HG02885 (cell line): ENCODE results near the gene MVB12A.

Experiments used
- ATAC-seq: cut with Tn5 transposase; IDR thresholded peaks from one replicate; pipeline ENCODE4 v1.9.1; 2021; ENCODE audit warnings: mild to moderate bottlenecking; ENCODE audit not compliant: unreplicated experiment, poor library complexity

The MVB12A gene

DNA sequence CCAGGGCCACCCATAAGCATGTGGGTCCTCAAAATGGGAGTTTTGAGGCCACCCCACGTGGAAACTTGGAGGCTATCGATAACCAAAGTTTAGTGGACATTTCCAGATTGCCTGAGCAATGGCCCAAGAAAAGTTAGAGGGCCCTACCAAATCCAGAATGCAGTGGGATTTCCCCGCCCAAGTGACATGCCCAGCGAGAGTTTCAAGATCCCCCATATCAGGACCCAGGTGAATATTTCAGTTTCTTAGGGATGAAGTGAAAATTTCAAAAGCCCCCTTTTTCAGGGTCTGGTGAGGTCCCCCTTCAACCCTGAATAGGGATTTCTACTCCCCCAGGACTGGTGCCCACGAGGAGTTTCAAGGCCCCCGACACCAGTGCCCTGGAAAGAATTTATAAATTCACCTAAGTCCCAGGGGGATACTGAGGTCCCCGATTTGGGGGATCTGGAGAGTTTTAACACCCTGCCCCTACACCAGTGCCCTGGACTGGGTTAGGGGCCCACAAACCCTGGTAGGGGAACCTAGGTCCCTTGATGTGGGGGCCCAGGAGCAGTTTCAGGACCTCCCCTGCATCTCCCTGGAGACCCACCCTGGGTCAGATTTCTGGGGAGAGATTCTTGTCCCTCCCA lies 15.1 kb upstream of the MVB12A start:
- no peak for ATAC-seq

DNA sequence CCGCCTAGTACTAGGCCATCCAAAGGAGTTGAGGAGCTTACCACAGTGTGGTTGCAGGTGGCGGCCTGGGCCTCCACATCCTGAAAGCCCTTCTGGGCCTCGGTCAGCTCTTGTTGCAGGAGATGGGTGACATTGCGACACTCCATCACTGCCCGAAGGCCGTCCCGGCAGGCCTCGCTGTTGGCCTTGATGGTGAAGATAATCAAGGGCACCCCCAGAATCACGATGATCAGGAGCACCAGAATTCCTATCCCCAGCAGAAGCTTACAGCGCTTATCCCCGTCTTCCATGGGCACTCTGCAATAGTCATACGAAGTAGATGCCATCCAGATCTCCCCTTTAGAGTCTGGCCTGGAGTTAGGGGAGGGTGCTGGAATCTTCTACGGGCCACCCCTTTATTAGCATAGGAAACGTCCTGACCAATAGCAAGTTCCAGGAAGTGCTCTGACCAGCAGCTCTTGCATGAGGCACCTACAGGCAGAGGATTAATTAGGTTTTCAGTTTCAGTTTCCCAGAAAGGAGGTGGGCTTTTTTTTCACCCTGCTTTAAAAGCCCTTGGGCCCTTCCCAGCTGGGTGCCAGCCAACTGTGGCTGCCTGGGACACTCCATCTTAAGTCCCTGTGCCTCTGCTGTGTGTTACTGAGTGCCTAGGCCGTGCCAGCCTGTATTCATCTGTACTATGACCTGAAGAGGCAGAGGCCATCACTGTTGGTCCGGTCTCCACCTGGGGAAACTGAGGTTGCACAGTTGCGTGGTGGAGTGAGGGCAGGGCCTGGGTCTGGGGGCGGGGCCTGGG lies 14.4 kb upstream of the MVB12A start, which contains the start of gene BST2:
Gene BST2, minus strand, starts transcription at position 381 of the 796 bp plus-strand sequence. Its CDS starts 55 bp downstream, at position 326.
- peak; percentile 83 for ATAC-seq

DNA sequence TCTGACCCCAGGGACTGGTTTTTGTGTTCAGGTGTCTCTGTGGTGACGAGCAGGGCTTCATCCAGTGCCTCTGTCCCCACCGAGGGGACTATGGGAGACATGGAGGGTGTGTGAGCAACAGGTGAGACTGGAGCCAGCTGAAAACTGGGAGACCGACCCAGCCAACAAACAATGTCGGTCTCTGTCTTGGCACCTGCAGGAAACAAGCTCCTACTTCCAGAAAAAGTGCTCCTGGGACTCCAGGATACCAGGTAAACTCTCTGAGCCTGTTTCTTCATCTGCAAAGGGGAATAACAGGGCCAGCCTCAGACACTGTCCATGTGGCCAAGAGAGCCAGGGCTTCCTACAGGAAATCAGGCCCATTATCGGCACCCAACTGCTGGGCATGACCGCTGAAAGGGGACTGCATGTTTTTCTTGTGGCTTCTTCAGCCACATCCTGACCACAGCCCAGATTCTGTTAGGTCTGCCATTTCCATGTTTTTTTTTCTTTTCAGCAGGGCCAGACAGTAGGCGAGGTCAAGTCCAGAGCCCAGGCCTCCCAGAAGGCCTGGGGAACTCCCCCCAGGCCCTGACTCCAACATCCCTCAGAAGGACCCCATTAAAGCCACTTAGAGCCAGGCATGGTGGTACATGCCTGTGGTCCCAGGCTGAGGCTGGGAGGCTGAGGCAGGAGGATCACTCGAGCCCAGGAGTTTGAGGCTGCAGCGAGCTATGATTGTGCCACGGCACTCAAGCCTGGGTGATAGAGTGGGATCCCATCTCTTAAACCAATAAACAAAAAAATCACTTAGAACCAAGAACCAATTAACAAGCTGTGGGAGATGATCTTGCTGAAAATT lies 13.6 kb upstream of the MVB12A start:
- ATAC-seq: peak; percentile 14

DNA sequence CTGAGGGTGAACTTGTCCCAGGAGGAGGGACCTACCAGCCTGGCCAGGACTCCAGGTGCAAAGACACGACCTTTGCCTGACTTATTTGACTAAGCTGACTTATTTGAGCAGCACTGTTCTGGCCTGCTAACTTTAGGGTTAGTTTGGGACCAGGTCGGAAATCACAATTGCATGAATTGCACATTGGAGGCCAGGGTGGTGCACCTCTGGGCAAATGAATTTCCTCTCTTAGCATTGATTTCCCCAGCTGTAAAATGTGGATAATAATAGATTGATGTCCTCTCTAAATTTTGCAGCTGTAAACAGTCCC lies 13.0 kb upstream of the MVB12A start:
- no peak for ATAC-seq

DNA sequence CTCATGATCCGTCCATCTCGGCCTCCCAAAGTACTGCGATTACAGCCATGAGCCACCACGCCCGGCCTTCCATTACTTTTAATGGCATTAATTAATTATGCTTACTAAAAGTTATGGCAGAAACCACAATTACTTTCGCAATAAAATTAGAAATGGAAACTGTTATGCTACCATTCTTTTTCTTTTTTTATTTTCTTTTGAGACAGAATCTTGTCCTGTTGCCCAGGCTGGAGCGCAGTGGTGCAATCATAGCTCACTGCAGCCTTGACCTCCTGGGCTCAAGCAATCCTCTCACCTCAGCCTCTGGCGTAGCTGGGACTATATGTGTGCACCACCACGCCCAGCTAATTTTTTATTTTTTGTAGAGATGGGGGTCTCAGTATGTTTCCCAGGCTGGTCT lies 9.9 kb upstream of the MVB12A start:
- ATAC-seq: no peak

DNA sequence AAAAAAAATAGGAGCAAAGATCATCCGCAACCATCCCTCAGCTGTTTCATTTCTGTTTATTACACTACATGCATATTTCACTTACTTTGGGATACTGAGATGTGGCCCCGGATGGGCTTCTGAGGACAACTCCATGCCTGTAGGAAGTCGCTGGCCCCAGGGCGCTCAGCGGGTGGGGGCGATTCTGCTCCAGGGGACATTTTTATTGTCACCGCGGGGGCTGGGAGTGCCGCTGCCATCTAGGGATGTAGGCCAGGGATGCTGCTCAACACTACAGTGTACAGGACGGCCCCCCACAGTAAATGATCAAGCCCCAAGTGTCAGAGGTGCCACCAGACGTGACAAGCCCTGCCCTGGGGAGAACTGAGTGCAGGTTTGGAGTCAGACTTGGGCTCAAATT lies 8.0 kb upstream of the MVB12A start:
- no peak for ATAC-seq

DNA sequence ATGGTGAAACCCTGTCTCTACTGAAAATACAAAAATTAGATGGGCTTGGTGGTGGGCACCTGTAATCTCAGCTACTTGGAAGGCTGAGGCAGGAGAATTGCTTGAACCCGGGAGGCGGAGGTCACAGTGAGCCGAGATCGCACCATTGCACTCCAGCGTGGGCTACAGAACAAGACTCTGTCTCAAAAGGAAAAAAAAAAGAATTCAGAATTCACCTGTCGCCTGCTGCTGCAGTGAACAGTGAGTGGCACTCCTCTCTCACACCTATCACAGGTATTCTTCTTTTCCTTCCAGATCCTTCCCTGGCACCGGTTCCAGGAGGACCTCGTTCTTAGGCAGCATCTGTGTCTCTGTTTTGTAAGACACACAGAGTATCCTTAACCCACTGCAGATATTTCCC lies 5.8 kb upstream of the MVB12A start:
- ATAC-seq: no peak

DNA sequence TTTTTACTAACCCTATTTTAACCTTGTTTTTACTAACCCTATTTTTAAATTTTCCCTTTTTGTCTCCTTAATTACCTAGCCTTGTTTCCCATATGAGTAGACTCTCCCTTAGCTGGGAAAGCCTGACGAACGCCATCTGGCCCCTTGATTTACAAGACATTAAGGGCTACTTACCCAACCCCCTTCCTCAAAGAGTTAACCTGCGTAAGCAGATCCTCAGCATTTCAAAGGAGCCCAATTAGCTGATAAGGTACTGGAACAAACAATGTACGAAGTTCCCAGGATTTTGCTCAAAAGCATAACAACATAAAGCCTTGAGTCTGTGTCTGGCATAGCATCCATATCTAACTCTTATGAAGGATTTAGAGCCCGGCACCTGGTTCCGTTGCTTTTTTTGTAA lies 4.7 kb upstream of the MVB12A start:
- ATAC-seq: no peak

DNA sequence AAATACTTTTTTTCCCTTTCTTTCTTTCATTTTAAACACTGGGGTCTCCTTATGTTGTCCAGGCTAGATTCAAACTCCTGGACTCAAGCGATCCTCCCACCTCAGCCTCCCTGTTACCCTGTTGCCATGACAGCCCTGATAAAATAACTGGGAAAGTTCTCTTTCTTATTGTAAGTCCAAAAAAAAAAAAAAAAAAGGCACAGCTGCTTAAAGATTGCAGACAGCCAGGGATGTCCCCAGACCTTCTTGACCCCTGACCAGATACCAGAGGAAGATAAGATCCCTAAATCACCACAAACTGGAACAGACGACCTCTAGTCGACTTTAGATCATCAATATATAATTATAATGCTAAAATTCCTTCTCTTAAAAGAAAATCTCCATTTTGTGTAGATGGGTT lies 1.1 kb upstream of the MVB12A start:
- no peak for ATAC-seq

DNA sequence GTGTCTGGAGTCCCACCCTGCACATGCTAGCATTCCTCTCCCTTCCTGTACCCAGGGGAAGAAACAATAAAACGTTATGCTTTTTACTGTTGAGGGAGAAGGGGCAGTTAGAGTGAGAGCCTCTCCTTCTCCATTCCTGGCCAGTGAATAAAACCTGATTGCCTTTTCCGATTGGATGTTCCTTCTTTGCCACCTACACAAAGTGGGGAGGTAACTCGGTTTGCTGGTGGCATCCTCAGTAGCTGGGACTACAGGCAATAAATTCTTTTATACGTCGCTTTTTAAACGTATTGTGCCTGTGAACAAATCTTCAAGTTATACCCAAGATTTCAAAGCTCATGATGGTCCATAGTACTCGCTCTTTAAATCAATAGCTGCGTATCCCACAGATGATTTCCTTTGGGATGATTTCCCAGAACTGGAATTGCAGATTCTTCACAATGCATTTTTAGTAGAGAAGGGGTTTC lies 660 bp upstream of the MVB12A start:
- ATAC-seq: no peak

DNA sequence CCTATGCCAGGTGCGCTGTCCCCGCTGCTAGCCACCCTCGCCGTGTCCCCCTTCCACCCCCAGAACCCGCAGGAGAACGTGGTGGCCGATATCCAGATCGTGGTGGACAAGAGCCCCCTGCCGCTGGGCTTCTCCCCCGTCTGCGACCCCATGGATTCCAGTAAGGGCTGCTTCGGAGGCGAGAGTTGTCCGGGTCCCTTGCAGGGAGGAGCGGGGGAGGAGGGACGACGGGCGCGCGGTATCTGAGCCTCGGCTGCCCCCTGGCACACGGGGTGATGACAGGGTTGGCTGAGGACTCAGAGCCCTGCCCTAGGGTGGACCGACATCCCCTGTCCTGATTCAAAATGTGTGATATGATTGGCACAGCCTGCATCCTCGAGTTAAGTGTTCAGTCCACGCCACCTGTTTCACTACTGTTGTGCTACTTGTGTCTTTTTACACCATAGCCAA lies 653 bp downstream of the MVB12A start:
- ATAC-seq: no peak

DNA sequence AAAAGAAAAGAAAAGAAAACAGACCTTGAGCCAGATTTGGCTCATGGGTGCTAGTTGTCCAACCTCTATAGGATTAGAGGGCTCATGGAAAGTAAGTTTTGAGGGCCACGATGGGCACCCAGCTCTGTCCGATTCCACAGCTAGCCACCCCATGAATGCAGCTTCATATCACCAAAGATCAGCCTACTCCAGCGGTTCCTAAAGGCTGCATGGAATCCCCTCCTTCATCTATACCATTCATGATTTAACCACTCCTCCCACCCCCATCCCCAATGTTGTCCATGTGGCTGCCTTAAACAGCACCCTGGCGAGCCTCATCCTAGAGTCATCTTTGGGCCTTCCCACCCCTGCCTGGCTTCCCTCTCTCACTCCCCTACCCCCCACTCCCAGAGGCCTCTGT lies 2.1 kb downstream of the MVB12A start:
- no peak for ATAC-seq

DNA sequence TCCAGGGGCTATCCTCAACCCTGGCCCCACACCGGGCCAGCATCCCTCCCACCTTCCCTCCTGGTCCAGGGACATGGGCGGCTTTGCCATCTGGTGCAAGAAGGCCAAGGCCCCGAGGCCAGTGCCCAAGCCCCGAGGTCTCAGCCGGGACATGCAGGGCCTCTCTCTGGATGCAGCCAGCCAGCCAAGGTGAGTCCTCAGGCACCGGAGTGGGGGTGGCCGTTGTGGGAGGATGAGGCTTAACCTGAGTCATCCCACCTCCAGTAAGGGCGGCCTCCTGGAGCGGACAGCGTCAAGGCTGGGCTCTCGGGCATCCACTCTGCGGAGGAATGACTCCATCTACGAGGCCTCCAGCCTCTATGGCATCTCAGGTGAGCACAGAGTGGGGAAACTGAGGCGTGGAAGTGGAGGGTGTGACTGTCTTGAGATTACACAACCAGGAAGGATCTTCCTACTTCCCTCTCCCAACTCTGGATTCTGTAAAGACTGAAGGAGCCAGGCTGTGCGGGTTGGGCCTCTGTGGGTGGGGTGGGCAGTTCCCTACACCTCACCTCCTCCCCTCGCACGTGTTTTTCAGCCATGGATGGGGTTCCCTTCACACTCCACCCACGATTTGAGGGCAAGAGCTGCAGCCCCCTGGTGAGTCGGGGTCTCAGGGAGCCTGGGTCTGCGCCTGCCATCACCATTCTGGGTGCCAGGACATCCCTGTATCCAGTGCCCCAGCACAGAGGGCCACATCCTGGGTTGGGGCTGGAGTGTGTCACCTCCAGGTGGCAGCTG lies 3.8 kb downstream of the MVB12A start:
- no peak for ATAC-seq

DNA sequence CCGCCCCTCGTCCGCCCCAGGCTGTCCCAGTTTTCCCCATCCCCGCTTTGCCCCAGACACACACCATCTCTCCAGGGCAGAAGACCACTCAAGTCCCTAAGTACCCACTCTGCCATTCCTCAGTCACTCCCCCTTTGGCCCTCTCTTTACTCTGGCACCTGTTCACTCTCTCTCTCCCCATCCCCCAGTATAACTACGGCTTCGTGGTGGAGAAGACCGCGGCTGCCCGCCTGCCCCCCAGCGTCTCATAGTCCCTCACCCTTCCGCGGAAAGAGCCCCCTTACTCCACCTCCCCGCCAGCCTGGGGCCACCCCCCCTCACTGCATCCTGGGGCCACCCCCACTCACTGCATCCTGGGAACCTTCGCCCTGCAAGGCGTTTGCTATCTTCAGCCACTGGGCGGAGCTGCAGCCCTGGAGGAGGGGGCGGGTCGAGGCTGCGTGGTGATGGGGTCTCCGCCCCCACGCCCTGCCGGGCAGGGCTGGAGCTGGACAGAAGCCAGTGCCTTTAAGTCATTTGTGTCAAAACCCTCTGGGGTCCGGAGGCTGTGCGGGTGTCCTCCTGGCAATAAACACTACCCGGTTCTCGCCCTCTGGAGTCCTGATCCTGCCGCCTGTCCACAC lies 5.0 kb downstream of the MVB12A start:
- ATAC-seq: no peak

DNA sequence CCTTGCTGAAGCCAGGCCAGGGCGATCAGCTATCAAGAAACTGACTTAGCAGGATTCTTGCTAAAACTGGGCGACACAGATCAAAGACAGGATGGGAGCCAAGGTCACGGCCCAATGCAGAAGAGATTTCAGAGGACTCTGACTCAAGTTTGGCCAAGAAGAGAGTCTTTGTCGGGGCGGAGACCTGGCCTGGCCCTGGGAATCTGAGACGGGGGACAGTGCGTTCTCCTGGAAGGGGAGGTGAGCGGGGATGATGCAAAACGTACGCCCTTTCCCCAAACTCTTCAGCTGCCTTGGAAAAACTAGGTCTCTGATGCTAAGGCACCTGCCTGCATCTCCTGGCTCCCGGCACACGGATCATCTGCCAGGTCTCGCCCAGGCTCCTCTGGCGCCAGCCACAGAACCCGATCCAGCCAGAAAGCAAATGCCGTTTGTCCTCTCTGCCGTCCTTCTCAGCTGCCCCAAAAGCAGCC lies 9.8 kb downstream of the MVB12A start:
- ATAC-seq: no peak

DNA sequence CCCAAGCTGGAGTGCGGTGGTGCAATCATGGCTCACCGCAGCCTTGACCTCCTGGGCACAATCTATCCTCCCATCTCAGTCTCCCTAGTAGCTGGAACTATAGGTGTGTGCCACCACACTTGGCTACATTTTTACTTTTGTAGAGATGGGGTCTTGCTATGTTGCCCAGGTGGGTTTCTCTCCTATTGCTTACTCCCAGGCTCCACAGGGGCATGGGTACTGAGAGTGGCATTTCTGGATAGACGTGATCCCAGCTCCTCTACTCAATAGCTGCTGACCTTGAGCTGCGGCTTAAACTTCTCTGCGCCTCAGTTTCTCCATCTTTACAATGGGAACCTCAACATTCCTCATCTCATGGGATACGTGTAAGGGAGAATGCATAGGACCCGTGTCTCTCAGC lies 11.6 kb downstream of the MVB12A start:
- no peak for ATAC-seq

DNA sequence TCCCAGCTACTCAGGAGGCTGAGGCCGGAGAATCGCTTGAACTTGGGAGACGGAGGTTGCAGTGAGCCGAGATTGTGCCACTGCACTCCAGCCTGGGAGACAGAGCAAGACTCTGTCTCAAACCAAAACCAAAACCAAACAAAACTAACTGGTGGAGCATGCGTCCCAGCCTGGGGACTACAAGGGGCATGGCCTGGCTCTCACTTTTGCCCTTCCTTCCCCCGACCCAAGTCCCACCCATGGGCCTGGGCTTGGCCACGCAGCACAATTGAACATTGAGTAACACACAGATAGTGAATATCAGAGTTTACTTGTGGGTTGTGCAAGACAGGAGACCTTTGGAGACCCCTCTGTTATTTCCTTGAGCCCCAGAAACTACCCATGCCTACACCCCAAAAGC lies 15.4 kb downstream of the MVB12A start:
- no peak for ATAC-seq

DNA sequence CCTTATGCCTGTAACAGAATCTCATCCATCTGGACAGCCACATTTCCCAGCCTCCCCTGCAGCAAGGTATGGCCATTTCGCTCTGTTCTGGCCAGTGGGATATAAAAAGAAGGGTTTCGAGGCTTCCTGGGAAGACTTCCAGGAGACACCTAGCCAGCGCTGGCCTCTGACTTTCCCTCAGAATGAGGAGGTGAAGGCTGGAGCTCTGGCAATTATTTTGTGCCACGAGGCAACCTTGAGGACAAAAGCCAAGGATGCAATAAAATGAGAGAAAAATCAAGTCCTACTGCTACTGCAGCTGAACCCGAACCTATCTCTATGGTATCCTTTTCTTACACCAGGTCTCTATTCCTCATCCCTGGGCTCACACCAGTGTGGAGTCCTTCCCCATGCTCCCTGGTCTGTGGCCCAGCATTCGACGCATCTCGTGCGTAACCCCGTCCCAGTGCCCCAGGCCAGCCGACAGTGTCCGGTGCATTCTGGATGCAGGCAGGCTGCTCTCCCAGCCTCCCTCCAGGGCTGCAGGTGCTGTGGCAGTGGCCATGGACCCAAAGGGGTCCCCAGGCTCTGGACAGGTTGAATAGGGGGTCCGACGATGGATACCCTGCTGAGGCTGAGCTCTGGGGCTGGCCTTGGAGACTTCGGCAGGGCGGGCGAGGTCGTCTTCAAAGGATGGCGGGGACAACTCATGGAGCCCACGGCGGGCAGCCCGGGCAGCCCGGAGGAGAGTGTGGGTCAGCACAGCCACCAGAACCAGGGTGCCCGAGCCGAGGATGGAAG lies 16.4 kb downstream of the MVB12A start:
- ATAC-seq: no peak

DNA sequence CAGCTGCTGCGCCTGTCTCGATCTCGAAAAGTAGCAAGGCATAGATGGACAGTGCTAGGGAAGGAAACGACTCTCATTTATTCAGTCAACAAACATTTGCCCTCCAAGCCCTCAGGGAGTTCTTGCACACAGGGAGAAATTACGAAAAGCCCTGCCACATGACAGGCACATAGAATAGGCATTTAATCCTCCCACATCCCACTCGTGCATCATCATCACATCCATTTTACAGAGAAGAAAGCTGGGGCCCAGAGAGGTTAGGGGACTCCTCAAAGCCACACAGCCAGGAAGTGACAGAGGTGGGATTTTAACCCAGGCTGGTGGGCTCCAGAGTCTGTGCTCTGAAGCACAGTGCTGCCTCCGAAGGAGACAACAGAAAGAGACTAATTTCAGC lies 17.0 kb downstream of the MVB12A start:
- ATAC-seq: no peak
